ENCODE data around the gene NR3C2.

NR3C2 gene

DNA sequence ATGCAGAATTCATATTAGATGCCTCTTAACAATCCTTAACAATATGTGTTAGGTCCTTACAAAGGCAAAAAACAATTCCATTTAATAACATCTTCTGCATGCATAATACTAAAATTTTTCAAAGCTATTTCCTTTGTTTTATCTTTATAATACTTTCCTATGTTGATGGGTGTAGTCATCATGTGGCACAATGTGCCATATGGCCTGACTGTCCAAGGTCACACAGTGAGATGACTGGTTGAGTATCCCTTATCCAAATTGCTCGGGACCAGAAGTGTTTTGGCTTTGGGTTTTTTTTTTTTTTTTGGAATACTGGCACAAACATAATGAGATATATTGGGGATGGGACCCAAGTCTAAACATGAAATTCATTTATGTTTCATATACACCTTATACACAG, 77.7 kb downstream of the NR3C2 start:
- ATAC-seq = no peak
- Mint-ChIP-seq H3K9me3 (no peaks in the 10 kb centered on the region), H3K27me3 (no peaks in the 10 kb centered on the region)

DNA sequence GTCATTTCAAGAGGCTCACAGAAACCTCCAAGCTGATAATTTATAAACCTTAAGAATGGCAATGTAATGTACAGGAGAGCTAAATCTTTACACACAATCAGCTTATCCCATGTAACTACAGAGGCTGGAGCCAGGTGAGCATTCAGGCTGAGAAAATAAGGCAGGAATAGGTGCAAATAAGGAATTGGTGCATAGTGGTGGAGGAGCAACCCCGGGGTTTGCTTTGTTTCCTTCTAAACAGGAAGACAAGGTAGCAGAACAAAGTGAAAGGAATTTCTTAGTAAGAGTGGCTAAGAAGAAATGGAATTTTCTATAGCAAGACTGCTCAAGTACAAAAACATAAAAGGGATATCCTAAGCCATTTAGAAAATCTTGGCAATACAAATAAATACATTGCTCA, 82.4 kb downstream of the NR3C2 start:
- peaks cover 19% of the 10 kb centered on the region for H3K4me1 Mint-ChIP-seq
- no peak overlapping the region for H3K27ac Mint-ChIP-seq
- H3K27me3 Mint-ChIP-seq = no peaks in the 10 kb centered on the region
- no peak for ATAC-seq
- no peak overlapping the region for H3K4me3 Mint-ChIP-seq
- H3K36me3 Mint-ChIP-seq = peaks cover 5% of the 10 kb centered on the region
- peaks cover 3% of the 10 kb centered on the region for H3K9me3 Mint-ChIP-seq

More for the DNA sequence above, 77.7 kb downstream of the NR3C2 start:
- H3K27ac Mint-ChIP-seq = no peak overlapping the region
- peaks cover 19% of the 10 kb centered on the region for H3K4me1 Mint-ChIP-seq
- H3K36me3 Mint-ChIP-seq = no peaks in the 10 kb centered on the region
- no peak overlapping the region for H3K4me3 Mint-ChIP-seq

DNA sequence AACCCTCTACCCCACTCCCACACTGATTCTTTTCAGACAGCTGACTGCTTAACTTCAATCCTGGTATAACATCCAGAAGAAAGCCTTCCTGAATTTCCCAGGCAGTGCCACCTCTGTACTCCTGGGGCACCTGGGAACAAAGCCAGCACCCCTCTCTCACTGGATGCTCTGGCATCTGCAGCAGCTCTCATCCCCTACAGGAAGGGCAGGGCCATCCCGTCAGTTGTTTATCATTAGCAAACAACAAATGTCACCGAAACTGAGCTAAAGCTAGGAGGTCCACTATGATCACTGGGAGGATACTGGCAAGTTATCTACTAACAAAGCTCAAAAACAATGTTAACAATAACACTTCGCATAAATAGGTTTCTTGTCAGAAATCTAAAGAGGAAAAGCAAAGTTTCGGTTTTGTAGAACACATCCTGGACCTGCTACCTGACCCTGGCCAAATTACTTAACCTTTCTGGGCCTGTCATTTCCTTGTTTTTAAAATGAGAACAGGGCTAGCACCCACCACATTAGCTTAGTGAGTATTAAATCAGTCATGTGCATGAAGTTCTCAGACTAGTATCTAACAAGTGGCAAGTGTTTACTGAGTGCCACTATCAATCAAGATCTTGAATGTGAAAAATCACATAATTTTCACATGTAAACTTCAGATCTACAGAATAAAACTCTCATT, 86.6 kb downstream of the NR3C2 start:
- peaks cover 3% of the 10 kb centered on the region for H3K9me3 Mint-ChIP-seq
- H3K4me1 Mint-ChIP-seq = peaks cover 24% of the 10 kb centered on the region
- no peaks in the 10 kb centered on the region for H3K27me3 Mint-ChIP-seq
- peaks cover 14% of the 10 kb centered on the region for H3K36me3 Mint-ChIP-seq
- no peak for ATAC-seq
- H3K27ac Mint-ChIP-seq = no peak overlapping the region
- H3K4me3 Mint-ChIP-seq = no peak overlapping the region

DNA sequence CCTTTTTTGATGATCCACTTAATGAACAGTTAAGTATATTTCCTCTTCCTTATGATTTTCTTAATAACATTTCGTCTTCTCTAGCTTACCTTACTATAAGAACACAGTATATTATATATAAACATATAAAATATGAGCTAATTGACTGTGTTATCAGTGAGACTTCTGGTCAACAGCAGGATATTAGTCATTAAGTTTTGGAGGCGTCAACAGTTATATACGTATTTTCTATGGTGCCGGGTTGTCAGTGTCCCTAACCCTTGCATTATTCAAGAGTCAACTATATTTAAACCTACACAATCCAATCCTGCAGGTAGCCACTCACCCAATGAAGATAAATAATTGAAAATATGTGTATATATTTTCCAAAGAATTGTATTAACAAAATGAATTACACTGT, 88.0 kb downstream of the NR3C2 start:
- H3K4me3 Mint-ChIP-seq = no peak overlapping the region
- peaks cover 14% of the 10 kb centered on the region for H3K36me3 Mint-ChIP-seq
- peaks cover 23% of the 10 kb centered on the region for H3K4me1 Mint-ChIP-seq
- H3K27ac Mint-ChIP-seq = no peak overlapping the region
- peaks cover 3% of the 10 kb centered on the region for H3K9me3 Mint-ChIP-seq
- ATAC-seq = no peak
- no peaks in the 10 kb centered on the region for H3K27me3 Mint-ChIP-seq

DNA sequence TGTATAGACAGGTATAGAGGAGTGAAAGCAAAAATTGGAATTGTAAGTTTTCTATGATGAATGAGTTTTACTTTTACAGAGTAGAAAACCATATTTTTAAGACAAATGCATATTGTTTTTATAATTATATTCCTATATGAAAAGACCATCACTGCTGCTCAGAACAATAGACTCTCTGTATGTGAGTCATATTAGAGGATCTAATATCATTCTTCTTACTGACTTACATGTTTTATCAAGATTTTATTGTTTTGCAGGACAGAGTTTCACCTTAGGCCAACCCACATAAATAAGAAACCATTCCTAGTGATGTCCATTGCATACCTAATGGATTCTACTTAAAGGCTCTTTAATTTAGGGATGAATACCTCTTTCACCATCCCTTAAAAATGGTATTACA, 88.6 kb downstream of the NR3C2 start:
- Mint-ChIP-seq H3K4me1 (peaks cover 22% of the 10 kb centered on the region), H3K27me3 (no peaks in the 10 kb centered on the region), H3K36me3 (peaks cover 9% of the 10 kb centered on the region), H3K4me3 (no peak overlapping the region), H3K9me3 (no peaks in the 10 kb centered on the region), H3K27ac (no peak overlapping the region)
- no peak for ATAC-seq

DNA sequence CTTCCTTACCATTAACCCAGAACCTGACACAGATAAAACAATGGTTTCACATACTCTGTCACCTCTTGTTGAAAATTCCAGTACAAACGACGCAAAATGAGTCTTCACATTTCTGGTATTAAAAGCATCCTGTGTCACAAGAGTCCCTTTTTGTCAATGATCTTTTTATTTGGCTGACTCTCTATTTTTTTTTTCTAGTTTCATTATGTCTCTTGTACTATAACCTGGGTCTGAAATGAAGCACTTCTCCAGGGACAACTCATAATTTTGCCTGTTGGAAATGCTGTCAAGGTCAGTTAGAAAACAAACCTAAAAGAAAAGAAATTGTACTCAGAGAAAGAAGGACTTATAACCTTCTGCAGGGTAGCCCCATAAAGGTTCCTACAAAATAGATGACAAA, 93.1 kb downstream of the NR3C2 start:
- ATAC-seq = no peak
- no peak overlapping the region for H3K4me3 Mint-ChIP-seq
- no peaks in the 10 kb centered on the region for H3K27me3 Mint-ChIP-seq
- peaks cover 2% of the 10 kb centered on the region for H3K9me3 Mint-ChIP-seq
- H3K36me3 Mint-ChIP-seq = peaks cover 9% of the 10 kb centered on the region
- peaks cover 23% of the 10 kb centered on the region for H3K4me1 Mint-ChIP-seq
- no peak overlapping the region for H3K27ac Mint-ChIP-seq

DNA sequence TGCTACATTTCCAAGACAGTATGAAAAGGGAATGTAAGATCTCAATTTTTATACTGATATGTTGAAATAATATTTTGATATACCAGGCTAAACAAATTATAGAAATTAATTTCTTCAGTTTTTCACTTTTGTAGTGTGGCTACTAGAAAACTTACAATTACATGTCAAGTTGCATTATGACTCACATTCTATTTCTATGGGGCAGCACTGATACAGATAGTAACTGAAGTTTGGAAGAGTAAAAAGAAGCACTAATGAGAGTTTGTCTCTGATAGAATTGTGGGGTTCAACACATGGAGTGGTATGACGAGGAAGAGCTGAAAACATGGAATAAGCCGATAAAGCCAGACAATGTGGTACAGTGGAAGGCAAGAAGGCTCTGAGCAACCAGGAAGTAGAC, 95.6 kb downstream of the NR3C2 start:
- H3K4me3 Mint-ChIP-seq = no peak overlapping the region

DNA sequence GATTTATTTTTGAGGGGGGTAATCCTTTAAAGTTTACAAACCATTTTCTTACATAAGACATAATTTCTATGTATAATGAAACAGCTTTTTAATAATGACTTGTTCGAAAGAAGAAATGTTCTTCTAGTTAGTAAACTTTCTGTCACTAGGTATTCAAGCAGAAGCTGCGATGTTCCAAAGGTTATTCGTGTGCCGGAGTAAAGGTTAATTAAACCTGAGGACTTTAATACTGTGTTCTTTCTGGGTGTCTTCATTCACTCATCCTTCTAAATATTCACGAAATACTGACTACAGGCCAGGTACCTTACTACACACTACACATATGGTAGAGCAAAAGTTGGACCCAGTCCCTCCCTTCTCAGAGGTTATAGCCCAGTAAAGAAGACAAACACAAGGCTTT, 96.7 kb downstream of the NR3C2 start:
- ATAC-seq = no peak
- Mint-ChIP-seq H3K4me3 (no peak overlapping the region), H3K9me3 (peaks cover 6% of the 10 kb centered on the region), H3K27ac (no peak overlapping the region), H3K36me3 (peaks cover 7% of the 10 kb centered on the region), H3K27me3 (no peaks in the 10 kb centered on the region), H3K4me1 (peaks cover 23% of the 10 kb centered on the region)

More for the DNA sequence above, 95.6 kb downstream of the NR3C2 start:
- peaks cover 23% of the 10 kb centered on the region for H3K4me1 Mint-ChIP-seq
- no peak for ATAC-seq
- H3K27ac Mint-ChIP-seq = no peak overlapping the region
- no peaks in the 10 kb centered on the region for H3K27me3 Mint-ChIP-seq
- H3K9me3 Mint-ChIP-seq = peaks cover 2% of the 10 kb centered on the region
- H3K36me3 Mint-ChIP-seq = peaks cover 4% of the 10 kb centered on the region

DNA sequence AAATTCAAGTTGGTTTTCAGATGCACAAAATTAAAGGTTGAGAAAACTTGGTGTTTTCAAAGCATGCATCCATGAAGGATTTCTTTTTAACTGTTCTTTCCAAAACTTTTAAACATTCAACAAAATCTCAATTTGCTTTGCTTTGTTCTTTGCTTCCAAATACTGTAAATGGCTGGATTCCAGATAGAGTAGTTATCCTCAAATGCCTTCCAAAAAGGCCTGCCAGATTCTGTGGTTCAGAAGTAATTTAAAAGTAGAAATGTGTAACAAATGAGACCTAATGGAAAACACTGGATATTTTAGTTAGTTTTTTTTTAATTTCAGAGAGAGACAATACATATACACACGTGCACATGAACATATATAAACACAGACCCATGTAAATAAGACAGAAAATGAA, 97.3 kb downstream of the NR3C2 start:
- Mint-ChIP-seq H3K27ac (no peak overlapping the region), H3K4me1 (peaks cover 23% of the 10 kb centered on the region), H3K27me3 (no peaks in the 10 kb centered on the region), H3K36me3 (peaks cover 13% of the 10 kb centered on the region), H3K9me3 (peaks cover 6% of the 10 kb centered on the region), H3K4me3 (no peak overlapping the region)
- ATAC-seq = no peak

DNA sequence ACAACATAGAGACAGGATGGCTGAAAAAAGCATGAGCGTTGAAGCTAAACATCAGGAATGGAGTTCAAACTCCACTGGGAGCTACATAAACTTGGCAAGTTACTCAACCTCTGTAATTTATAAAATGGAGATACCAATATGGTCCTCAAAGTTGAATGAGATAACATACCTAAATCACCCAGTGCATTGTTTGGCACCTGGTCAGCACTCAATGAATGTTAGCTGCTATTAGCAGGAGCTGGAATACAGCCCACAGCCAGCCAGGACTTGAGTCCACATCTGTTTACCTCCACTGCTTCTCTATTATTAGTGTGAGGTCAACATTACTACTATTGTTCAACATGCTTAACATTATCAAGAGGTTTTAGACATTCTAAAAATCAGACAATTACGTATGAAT, 97.9 kb downstream of the NR3C2 start:
- Mint-ChIP-seq H3K36me3 (peaks cover 14% of the 10 kb centered on the region), H3K27ac (no peak overlapping the region), H3K4me1 (peaks cover 19% of the 10 kb centered on the region), H3K9me3 (peaks cover 6% of the 10 kb centered on the region), H3K4me3 (no peak overlapping the region), H3K27me3 (no peaks in the 10 kb centered on the region)
- ATAC-seq = no peak

DNA sequence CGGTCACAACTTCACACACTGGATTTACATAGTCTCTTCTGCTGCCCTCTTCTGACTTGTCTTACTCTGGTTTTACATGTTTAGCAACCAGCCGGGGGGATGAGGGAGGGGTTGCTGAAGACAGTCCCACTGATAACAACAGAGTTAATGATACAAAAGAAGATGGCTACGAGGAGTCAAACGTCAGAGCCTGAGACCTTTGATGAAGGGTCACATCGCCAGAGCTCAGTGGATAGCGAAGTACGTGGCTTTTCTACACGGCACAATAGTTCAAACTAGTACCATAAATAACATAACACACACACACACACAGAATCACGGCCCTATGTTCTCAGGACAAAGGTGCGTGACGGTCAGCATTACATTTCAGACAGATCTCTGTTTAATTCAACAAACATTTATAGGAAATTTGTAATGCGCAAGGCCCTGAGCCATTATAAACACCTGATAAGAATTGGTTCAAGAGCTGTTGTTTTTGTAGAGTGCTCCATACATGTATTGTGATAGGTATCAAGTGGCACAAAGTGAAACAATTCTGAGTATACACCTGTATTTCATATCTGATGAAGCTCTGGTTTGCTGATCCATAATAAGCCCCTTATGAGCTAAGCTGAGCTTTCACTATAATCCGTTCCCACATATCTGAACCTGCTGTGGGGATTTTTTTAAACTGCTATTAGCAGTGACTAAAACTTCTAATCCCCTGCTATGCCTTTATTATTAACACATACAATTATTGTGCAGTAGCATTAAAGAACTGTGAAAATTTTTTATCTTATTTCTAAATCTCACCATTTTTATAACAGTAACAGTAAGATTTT, 100.0 kb downstream of the NR3C2 start:
- peaks cover 14% of the 10 kb centered on the region for H3K36me3 Mint-ChIP-seq
- no peak overlapping the region for H3K27ac Mint-ChIP-seq
- ATAC-seq = no peak
- no peaks in the 10 kb centered on the region for H3K27me3 Mint-ChIP-seq
- no peak overlapping the region for H3K4me3 Mint-ChIP-seq
- H3K4me1 Mint-ChIP-seq = peaks cover 12% of the 10 kb centered on the region
- H3K9me3 Mint-ChIP-seq = peaks cover 6% of the 10 kb centered on the region

DNA sequence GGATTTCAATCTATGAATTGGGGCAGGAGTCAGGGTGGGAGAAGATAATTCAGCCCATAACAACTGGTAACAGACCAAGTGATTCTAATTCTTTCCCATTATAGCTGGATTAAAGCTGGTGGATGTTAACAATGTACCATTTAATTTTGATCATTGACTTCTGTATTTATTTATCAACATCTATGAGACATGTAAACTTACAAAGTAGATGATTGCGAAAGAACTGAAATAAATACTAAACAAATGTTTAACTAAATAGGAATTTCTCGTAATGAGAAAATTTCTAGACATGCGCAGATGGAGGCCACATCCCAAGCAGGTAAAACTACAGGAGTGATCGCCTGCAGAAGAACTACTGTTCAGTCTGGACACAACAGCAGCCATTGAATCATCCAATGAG, 107.1 kb downstream of the NR3C2 start:
- no peak overlapping the region for H3K4me3 Mint-ChIP-seq
- H3K9me3 Mint-ChIP-seq = no peaks in the 10 kb centered on the region
- no peak for ATAC-seq
- no peaks in the 10 kb centered on the region for H3K4me1 Mint-ChIP-seq
- peaks cover 3% of the 10 kb centered on the region for H3K36me3 Mint-ChIP-seq
- H3K27me3 Mint-ChIP-seq = no peaks in the 10 kb centered on the region
- no peak overlapping the region for H3K27ac Mint-ChIP-seq

DNA sequence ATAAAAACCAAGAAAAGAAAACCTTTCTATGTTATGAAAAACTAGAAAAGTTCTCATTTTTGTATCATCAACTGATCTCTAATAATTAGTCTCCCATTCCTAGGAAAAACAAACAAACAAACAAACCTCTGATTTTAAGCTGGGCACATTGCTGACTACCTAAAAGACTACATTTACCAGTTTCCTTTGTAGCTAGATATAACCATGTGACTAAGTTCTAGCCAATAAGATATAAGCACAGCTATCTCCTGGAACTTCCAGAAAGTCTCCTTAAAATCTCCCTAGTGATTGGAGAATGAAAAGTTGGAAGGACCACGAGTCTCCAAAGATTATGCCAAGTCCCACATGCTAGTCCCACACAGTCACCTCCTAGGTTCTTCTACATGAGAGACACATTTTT, 108.9 kb downstream of the NR3C2 start:
- ATAC-seq = no peak
- Mint-ChIP-seq H3K4me1 (peaks cover 1% of the 10 kb centered on the region), H3K9me3 (no peaks in the 10 kb centered on the region), H3K27ac (no peak overlapping the region), H3K36me3 (no peaks in the 10 kb centered on the region), H3K27me3 (no peaks in the 10 kb centered on the region), H3K4me3 (no peak overlapping the region)

DNA sequence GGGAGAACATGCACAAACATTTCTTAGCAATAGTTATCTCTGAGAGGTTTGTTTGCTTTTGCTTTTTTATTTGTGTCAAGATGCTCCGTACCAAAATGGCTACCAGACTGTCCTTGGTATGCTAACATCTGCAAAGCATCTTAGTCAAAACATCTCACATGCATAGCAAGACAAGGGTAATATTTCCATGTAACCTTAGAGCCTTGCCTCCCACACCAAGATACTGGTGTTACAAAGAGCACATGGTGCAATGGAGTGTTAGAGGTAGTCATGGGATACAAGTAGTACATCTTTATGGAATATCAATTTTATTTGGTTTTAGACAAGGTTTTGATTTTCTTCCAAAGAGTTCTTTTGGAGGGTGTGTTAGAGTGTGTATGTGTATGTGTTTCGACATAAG, 109.7 kb downstream of the NR3C2 start:
- Mint-ChIP-seq H3K36me3 (no peaks in the 10 kb centered on the region), H3K4me3 (no peak overlapping the region), H3K27ac (no peak overlapping the region), H3K4me1 (peaks cover 8% of the 10 kb centered on the region), H3K27me3 (no peaks in the 10 kb centered on the region), H3K9me3 (no peaks in the 10 kb centered on the region)
- ATAC-seq = no peak

DNA sequence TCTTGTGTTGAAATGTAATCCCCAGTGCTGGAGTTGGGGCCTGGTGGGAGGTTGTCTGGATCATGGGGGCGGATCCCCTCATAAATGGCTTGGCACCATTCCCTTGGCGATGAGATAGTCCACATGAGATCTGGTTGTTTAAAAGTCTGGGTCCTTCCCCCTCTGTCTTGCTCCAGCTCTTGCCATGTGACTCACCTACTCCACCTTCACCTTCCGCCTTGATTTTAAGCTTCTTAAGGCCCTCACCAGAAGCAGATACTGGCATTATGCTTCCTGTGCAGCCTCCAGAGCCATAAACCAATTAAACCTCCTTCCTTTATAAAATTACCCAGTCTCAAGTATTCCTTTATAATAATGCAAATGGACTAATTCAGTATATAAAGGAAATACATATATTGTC, 111.5 kb downstream of the NR3C2 start:
- peaks cover 8% of the 10 kb centered on the region for H3K4me1 Mint-ChIP-seq
- H3K27ac Mint-ChIP-seq = no peak overlapping the region
- no peaks in the 10 kb centered on the region for H3K36me3 Mint-ChIP-seq
- ATAC-seq = no peak
- no peak overlapping the region for H3K4me3 Mint-ChIP-seq
- H3K27me3 Mint-ChIP-seq = no peaks in the 10 kb centered on the region
- H3K9me3 Mint-ChIP-seq = no peaks in the 10 kb centered on the region

DNA sequence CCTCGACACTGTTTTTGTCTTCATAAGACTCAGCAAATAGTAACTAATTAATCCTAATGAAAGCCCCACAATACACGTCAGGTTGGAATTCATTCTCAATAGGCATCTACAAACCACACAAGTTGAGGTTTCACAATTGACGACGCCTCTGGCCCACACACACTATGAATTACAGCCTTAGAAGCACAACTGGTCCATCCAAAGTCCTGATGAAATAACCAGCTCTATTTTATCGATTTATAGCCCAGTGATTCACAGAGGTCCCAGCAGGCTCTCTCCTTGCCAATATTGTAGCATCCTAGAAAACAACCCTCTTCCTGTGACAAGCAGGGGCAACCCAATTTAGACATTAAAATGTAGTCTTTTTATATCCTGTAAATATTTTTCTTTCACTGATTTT, 112.1 kb downstream of the NR3C2 start:
- peaks cover 1% of the 10 kb centered on the region for H3K36me3 Mint-ChIP-seq
- no peak for ATAC-seq
- H3K9me3 Mint-ChIP-seq = no peaks in the 10 kb centered on the region
- H3K27ac Mint-ChIP-seq = no peak overlapping the region
- H3K4me3 Mint-ChIP-seq = no peak overlapping the region
- no peaks in the 10 kb centered on the region for H3K27me3 Mint-ChIP-seq
- H3K4me1 Mint-ChIP-seq = peaks cover 10% of the 10 kb centered on the region
